ENCODE data around the gene NECAB2.

- TF ChIP-seq POLR2A (IDR thresholded peaks at IDR 0.05) (no peak), CTCF (IDR thresholded peaks at IDR 0.05) (no peak), POLR2AphosphoS5 (IDR thresholded peaks at IDR 0.05) (no peak), EP300 (IDR thresholded peaks at IDR 0.05) (no peak)
Observed at GRCh38 chr16:83975590-83976260, 7.7 kb downstream of the NECAB2 start.
